Activated CD4-positive, alpha-beta T cell treated with anti-CD3 and anti-CD28 coated beads for 36 hours (primary cell): ENCODE data around the gene BANF2. TPM values are rescaled to one million over a fixed set of nuclear protein-coding genes. Genes with fewer than 3 reads are reported as not detected.

ENCODE experiments used
- ATAC-seq: fragments of 200-7000 bp; cut with Tn5 transposase; one replicate; pipeline ENCODE4 v1.10.0; 2021; ENCODE audit warnings: mild to moderate bottlenecking, moderate library complexity
- CTCF ChIA-PET: fragments of 350-600 bp; sonication (Branson Sonifier 250); formaldehyde crosslinking; loops from one replicate; lab custom pipeline; 2021; ENCODE audit warnings: antibody characterized with exemption; lab: Charles Lee
- POLR2A ChIA-PET: fragments of 350-600 bp; sonication (Branson Sonifier 250); formaldehyde crosslinking; loops from one replicate; lab custom pipeline; 2021; ENCODE audit warnings: antibody characterized with exemption, inconsistent platforms; lab: Charles Lee
- DNase-seq: peaks from one replicate; pipeline ENCODE4 v3.0.0-alpha.2; 2020
- H3K27ac Mint-ChIP-seq: one replicate; pipeline ENCODE4 v1.8.0; 2021; ENCODE audit warnings: mixed read lengths
- H3K27me3 Mint-ChIP-seq: one replicate; pipeline ENCODE4 v1.8.0; 2021; ENCODE audit warnings: mixed read lengths
- H3K36me3 Mint-ChIP-seq: one replicate; pipeline ENCODE4 v1.8.0; 2021; ENCODE audit warnings: low read depth, mixed read lengths
- H3K4me1 Mint-ChIP-seq: one replicate; pipeline ENCODE4 v1.8.0; 2021; ENCODE audit warnings: mixed read lengths
- H3K4me3 Mint-ChIP-seq: one replicate; pipeline ENCODE4 v1.8.0; 2021; ENCODE audit warnings: mild to moderate bottlenecking, moderate library complexity, mixed read lengths
- H3K9me3 Mint-ChIP-seq: one replicate; pipeline ENCODE4 v1.8.0; 2021; ENCODE audit warnings: low read depth, mixed read lengths
- intact Hi-C, 2 experiments: fragments of 100-400 bp; cut with DNase I in 1 of 2; cut with micrococcal nuclease in 1 of 2; formaldehyde crosslinking; loops; one replicate each; pipeline versions ENCODE4 v1.14.2 to v1.15.1; 2022 to 2024; cut with DNase I, micrococcal nuclease
- total RNA-seq, 2 experiments: library from RNA; stranded (reverse); gene quantifications; one replicate each; pipeline ENCODE4 v1.2.3, GENCODE V29; 2021

BANF2 gene
- total RNA-seq, 2 experiments from 2014 or later = not detected

GRCh38 chr20:17725094-17725835 is 25.5 kb downstream of the BANF2 start:
- intact Hi-C loops = no loop called here
- H3K4me3 Mint-ChIP-seq = no peak overlapping the region
- no peak overlapping the region for H3K27ac Mint-ChIP-seq
- H3K9me3 Mint-ChIP-seq = no peaks in the 10 kb centered on the region
- no peaks in the 10 kb centered on the region for H3K36me3 Mint-ChIP-seq
- H3K27me3 Mint-ChIP-seq = peaks cover 2% of the 10 kb centered on the region
- DNase-seq = no peak
- ChIA-PET POLR2A (no interaction called here), CTCF (no interaction called here)
- H3K4me1 Mint-ChIP-seq = no peaks in the 10 kb centered on the region
- ATAC-seq = no peak

- H3K27ac Mint-ChIP-seq = no peak overlapping the region
- no peak overlapping the region for H3K4me3 Mint-ChIP-seq
- DNase-seq (no peak), ATAC-seq (no peak)
- ChIA-PET POLR2A (no interaction called here), CTCF (no interaction called here)
- H3K4me1 Mint-ChIP-seq = no peaks in the 10 kb centered on the region
- H3K27me3 Mint-ChIP-seq = peaks cover 2% of the 10 kb centered on the region
- intact Hi-C loops = no loop called here
- H3K9me3 Mint-ChIP-seq = no peaks in the 10 kb centered on the region
- no peaks in the 10 kb centered on the region for H3K36me3 Mint-ChIP-seq
Measured at GRCh38 chr20:17726902-17727301, 27.1 kb downstream of the BANF2 start.

GRCh38 chr20:17727351-17727750 is 27.6 kb downstream of the BANF2 start:
- POLR2A ChIA-PET = no interaction called here
- intact Hi-C loops = no loop called here
- no peak for DNase-seq
- no peaks in the 10 kb centered on the region for H3K4me1 Mint-ChIP-seq
- no peaks in the 10 kb centered on the region for H3K9me3 Mint-ChIP-seq
- H3K27me3 Mint-ChIP-seq = peaks cover 2% of the 10 kb centered on the region
- H3K36me3 Mint-ChIP-seq = no peaks in the 10 kb centered on the region
- ATAC-seq = no peak
- H3K27ac Mint-ChIP-seq = no peak overlapping the region
- CTCF ChIA-PET = no interaction called here
- H3K4me3 Mint-ChIP-seq = no peak overlapping the region

GRCh38 chr20:17728074-17728473 is 28.3 kb downstream of the BANF2 start:
- Mint-ChIP-seq H3K4me1 (no peaks in the 10 kb centered on the region), H3K4me3 (no peak overlapping the region), H3K36me3 (no peaks in the 10 kb centered on the region), H3K27ac (no peak overlapping the region), H3K9me3 (no peaks in the 10 kb centered on the region), H3K27me3 (peaks cover 2% of the 10 kb centered on the region)
- ATAC-seq (no peak), DNase-seq (no peak)
- ChIA-PET CTCF (interaction anchor here (0.7 kb wide), 1 partner anchor 269 kb away, joined by 5 read pairs; no protein-coding TSS in a partner anchor), POLR2A (no interaction called here)
- intact Hi-C loops = no loop called here

GRCh38 chr20:17730071-17730470 is 30.3 kb downstream of the BANF2 start:
- DNase-seq (no peak), ATAC-seq (no peak)
- Mint-ChIP-seq H3K27ac (no peak overlapping the region), H3K27me3 (peaks cover 2% of the 10 kb centered on the region), H3K4me1 (no peaks in the 10 kb centered on the region), H3K4me3 (no peak overlapping the region), H3K36me3 (no peaks in the 10 kb centered on the region), H3K9me3 (no peaks in the 10 kb centered on the region)
- intact Hi-C loops = no loop called here
- CTCF ChIA-PET = interaction anchor here (0.6 kb wide), 1 partner anchor 47 kb away, joined by 4 read pairs; no protein-coding TSS in a partner anchor
- POLR2A ChIA-PET = no interaction called here

GRCh38 chr20:17731233-17731632 is 31.5 kb downstream of the BANF2 start:
- Mint-ChIP-seq H3K9me3 (no peaks in the 10 kb centered on the region), H3K36me3 (no peaks in the 10 kb centered on the region), H3K27me3 (peaks cover 2% of the 10 kb centered on the region), H3K27ac (no peak overlapping the region), H3K4me3 (no peak overlapping the region), H3K4me1 (no peaks in the 10 kb centered on the region)
- POLR2A ChIA-PET = no interaction called here
- intact Hi-C loops = no loop called here
- no peak for ATAC-seq
- CTCF ChIA-PET = no interaction called here
- no peak for DNase-seq

GRCh38 chr20:17732907-17733521 is 33.2 kb downstream of the BANF2 start:
- no peaks in the 10 kb centered on the region for H3K4me1 Mint-ChIP-seq
- H3K36me3 Mint-ChIP-seq = no peaks in the 10 kb centered on the region
- ATAC-seq (no peak), DNase-seq (no peak)
- CTCF ChIA-PET = interaction anchor here (1.0 kb wide), 1 partner anchor 206 kb away, joined by 3 read pairs; no protein-coding TSS in a partner anchor
- POLR2A ChIA-PET = no interaction called here
- no peak overlapping the region for H3K4me3 Mint-ChIP-seq
- peaks cover 1% of the 10 kb centered on the region for H3K9me3 Mint-ChIP-seq
- intact Hi-C loops = no loop called here
- H3K27me3 Mint-ChIP-seq = peaks cover 2% of the 10 kb centered on the region
- H3K27ac Mint-ChIP-seq = no peak overlapping the region

GRCh38 chr20:17733767-17734304 is 34.1 kb downstream of the BANF2 start:
- Mint-ChIP-seq H3K9me3 (peaks cover 1% of the 10 kb centered on the region), H3K4me1 (no peaks in the 10 kb centered on the region), H3K27ac (no peak overlapping the region), H3K27me3 (peaks cover 2% of the 10 kb centered on the region), H3K4me3 (no peak overlapping the region), H3K36me3 (no peaks in the 10 kb centered on the region)
- ChIA-PET POLR2A (no interaction called here), CTCF (interaction anchor here (1.0 kb wide), 1 partner anchor 205 kb away, joined by 3 read pairs; no protein-coding TSS in a partner anchor)
- intact Hi-C loops = no loop called here
- no peak for ATAC-seq
- no peak for DNase-seq

- CTCF ChIA-PET = no interaction called here
- H3K36me3 Mint-ChIP-seq = no peaks in the 10 kb centered on the region
- DNase-seq = no peak
- no peak overlapping the region for H3K4me3 Mint-ChIP-seq
- H3K4me1 Mint-ChIP-seq = no peaks in the 10 kb centered on the region
- intact Hi-C loops = no loop called here
- no peak for ATAC-seq
- H3K27ac Mint-ChIP-seq = no peak overlapping the region
- POLR2A ChIA-PET = no interaction called here
- H3K27me3 Mint-ChIP-seq = peaks cover 2% of the 10 kb centered on the region
- H3K9me3 Mint-ChIP-seq = peaks cover 1% of the 10 kb centered on the region
Measured at GRCh38 chr20:17734374-17734773, 34.6 kb downstream of the BANF2 start.

GRCh38 chr20:17735206-17735804 is 35.5 kb downstream of the BANF2 start:
- ChIA-PET CTCF (no interaction called here), POLR2A (no interaction called here)
- Mint-ChIP-seq H3K27me3 (no peaks in the 10 kb centered on the region), H3K4me3 (no peak overlapping the region), H3K27ac (no peak overlapping the region), H3K36me3 (no peaks in the 10 kb centered on the region), H3K4me1 (no peaks in the 10 kb centered on the region), H3K9me3 (peaks cover 1% of the 10 kb centered on the region)
- no peak for DNase-seq
- intact Hi-C loops = no loop called here
- no peak for ATAC-seq

GRCh38 chr20:17735959-17736621 is 36.3 kb downstream of the BANF2 start:
- no peak for DNase-seq
- no peak for ATAC-seq
- Mint-ChIP-seq H3K36me3 (no peaks in the 10 kb centered on the region), H3K9me3 (peaks cover 1% of the 10 kb centered on the region), H3K27ac (no peak overlapping the region), H3K27me3 (no peaks in the 10 kb centered on the region), H3K4me3 (no peak overlapping the region), H3K4me1 (no peaks in the 10 kb centered on the region)
- CTCF ChIA-PET = no interaction called here
- intact Hi-C loops = no loop called here
- POLR2A ChIA-PET = no interaction called here
